Uterus (tissue), 4 donors: Measurements from ENCODE around the gene NCAM2. TPM values are rescaled to one million over a fixed set of nuclear protein-coding genes. Genes with fewer than 3 reads are reported as not detected.

Experiments used
- DNase-seq, 2 donors: peaks; one replicate each; pipeline ENCODE4 v3.0.0-alpha.2; 2019 to 2020
- H3K27ac ChIP-seq, 2 donors: fragments of 200-600 bp; sonication (generic); 1 replicate in 1 of 2; 2 replicates in 1 of 2; pipeline ENCODE4 v1.5.1; 2016 to 2018
- H3K27me3 ChIP-seq, 2 donors: fragments of 200-600 bp; sonication (generic); one replicate each; pipeline ENCODE4 v1.5.1; 2018 to 2019; ENCODE audit warnings: control low read depth in 1 of 2
- H3K36me3 ChIP-seq, 2 donors: fragments of 200-600 bp; sonication (generic); one replicate each; pipeline ENCODE4 v1.5.1; 2019; ENCODE audit warnings: control low read depth in 1 of 2
- H3K4me1 ChIP-seq, 2 donors: fragments of 200-600 bp; sonication (generic); one replicate each; pipeline ENCODE4 v1.5.1; 2018 to 2019; ENCODE audit warnings: control low read depth in 1 of 2
- H3K4me3 ChIP-seq, 2 donors: fragments of 200-600 bp; sonication (generic); 1 replicate in 1 of 2; 2 replicates in 1 of 2; pipeline ENCODE4 v1.5.1; 2018 to 2019; ENCODE audit warnings: mild to moderate bottlenecking in 1 of 2
- H3K9me3 ChIP-seq, 2 donors: fragments of 200-600 bp; sonication (generic); one replicate each; pipeline ENCODE4 v1.5.1; 2019; ENCODE audit warnings: control low read depth in 1 of 2
- CTCF ChIP-seq, 4 experiments: fragments of 200-600 bp in 2 of 4; fragments of 450-650 bp in 2 of 4; sonication (generic) in 2 of 4; IDR thresholded peaks; one replicate each; pipeline ENCODE4 v1.5.1; 2016 to 2019; ENCODE audit warnings: antibody characterized with exemption in 4 of 4, mild to moderate bottlenecking in 2 of 4, moderate library complexity in 1 of 4
- POLR2A ChIP-seq, 2 donors: fragments of 450-650 bp; IDR thresholded peaks; one replicate each; pipeline ENCODE4 v1.6.1; 2016; ENCODE audit warnings: antibody characterized with exemption in 2 of 2, mild to moderate bottlenecking in 1 of 2, moderate library complexity in 1 of 2
- intact Hi-C: fragments of 100-400 bp; cut with DNase I; formaldehyde crosslinking; loops from one replicate; pipeline ENCODE4 v1.15.1; 2023; ENCODE audit warnings: low total_unique reads
- total RNA-seq, 4 donors: library from RNA; depleted of rRNA in 3 of 4; stranded (reverse); fragments of >200 nt in 3 of 4; gene quantifications; one replicate each; pipeline versions ENCODE4 v1.1.0 to v1.2.4, GENCODE V29; 2014 to 2023
- donor health status: DM: yes; HTN: yes; CAD: no.

NCAM2 gene
- total RNA-seq, 4 donors from 2014 or later, result 1.2 to 214 (median 26.1) TPM

GRCh38 chr21:21279193-21279901 is 281.1 kb downstream of the NCAM2 start:
- Histone ChIP-seq H3K27me3 (no peaks in the 10 kb centered on the region), H3K36me3 (no peaks in the 10 kb centered on the region), H3K9me3 (no peaks in the 10 kb centered on the region), H3K4me3 (no peak overlapping the region), H3K4me1 (no peaks in the 10 kb centered on the region), H3K27ac (no peak overlapping the region)
- TF ChIP-seq POLR2A (IDR thresholded peaks at IDR 0.05), result no peak
- TF ChIP-seq CTCF (IDR thresholded peaks at IDR 0.05), result no peak
- intact Hi-C loops, result no loop called here
- no peak for DNase-seq

GRCh38 chr21:21283810-21284209 is 285.6 kb downstream of the NCAM2 start:
- TF ChIP-seq CTCF (IDR thresholded peaks at IDR 0.05), result no peak
- TF ChIP-seq POLR2A (IDR thresholded peaks at IDR 0.05), result no peak
- Histone ChIP-seq H3K4me1 (no peaks in the 10 kb centered on the region), H3K36me3 (no peaks in the 10 kb centered on the region), H3K27ac (no peak overlapping the region), H3K9me3 (no peaks in the 10 kb centered on the region), H3K4me3 (no peak overlapping the region), H3K27me3 (no peaks in the 10 kb centered on the region)
- intact Hi-C loops, result no loop called here
- DNase-seq, result no peak

GRCh38 chr21:21286170-21286798 is 288.1 kb downstream of the NCAM2 start:
- no peaks in the 10 kb centered on the region for H3K9me3 ChIP-seq
- no peak for DNase-seq
- H3K4me1 ChIP-seq, result no peaks in the 10 kb centered on the region
- H3K27me3 ChIP-seq, result no peaks in the 10 kb centered on the region
- TF ChIP-seq CTCF (IDR thresholded peaks at IDR 0.05) (no peak), POLR2A (IDR thresholded peaks at IDR 0.05) (no peak)
- intact Hi-C loops, result no loop called here
- no peak overlapping the region for H3K27ac ChIP-seq
- H3K4me3 ChIP-seq, result no peak overlapping the region
- no peaks in the 10 kb centered on the region for H3K36me3 ChIP-seq

- intact Hi-C loops, result no loop called here
- no peak overlapping the region for H3K4me3 ChIP-seq
Observed at GRCh38 chr21:21290751-21291150, 292.5 kb downstream of the NCAM2 start.

More at GRCh38 chr21:21290751-21291150, 292.5 kb downstream of the NCAM2 start:
- no peaks in the 10 kb centered on the region for H3K27me3 ChIP-seq
- H3K4me1 ChIP-seq, result no peaks in the 10 kb centered on the region
- no peak for DNase-seq
- H3K36me3 ChIP-seq, result no peaks in the 10 kb centered on the region
- no peak for TF ChIP-seq POLR2A (IDR thresholded peaks at IDR 0.05)
- no peak for TF ChIP-seq CTCF (IDR thresholded peaks at IDR 0.05)
- no peaks in the 10 kb centered on the region for H3K9me3 ChIP-seq
- H3K27ac ChIP-seq, result no peak overlapping the region
